ENCODE measurements around the gene KAT6B. TPM values are rescaled to one million over a fixed set of nuclear protein-coding genes. Genes with fewer than 3 reads are reported as not detected.

The KAT6B gene
- total and polyA plus RNA-seq, 2 donors (not counting 1 experiment from before 2014, with no cell fraction given) = 3.9 to 37.8 TPM

GRCh38 chr10:75066271-75066670 is 239.9 kb downstream of the KAT6B start:
- no peak overlapping the region for H3K9ac ChIP-seq (ENCODE audit: insufficient read depth, low read length)
- no peak for DNase-seq (ENCODE audit: low read depth in 2 of 2)
- H3K27ac ChIP-seq (ENCODE audit: insufficient read depth, low read length) = no peak overlapping the region
- H4K20me1 ChIP-seq (ENCODE audit: control insufficient read depth, extremely low read depth, insufficient read depth, low read length) = no peaks in the 10 kb centered on the region
- no peak overlapping the region for H3K4me2 ChIP-seq (ENCODE audit: extremely low read depth, insufficient read depth, low read length)
- H3K4me3 ChIP-seq (replicated peaks in 1 of 4; ENCODE audit: control extremely low read depth in 1 of 4, insufficient read depth in 1 of 4, low read depth in 3 of 4, low read length in 4 of 4) = no peak overlapping the region
- no peaks in the 10 kb centered on the region for H3K4me1 ChIP-seq (ENCODE audit: control insufficient read depth, extremely low read depth, insufficient read depth, low read length)
- H3K9me3 ChIP-seq (ENCODE audit: control insufficient read depth, insufficient read depth, low read depth, low read length) = no peaks in the 10 kb centered on the region
- H3K79me2 ChIP-seq (ENCODE audit: control insufficient read depth, insufficient read depth, low read length) = no peaks in the 10 kb centered on the region
- H3K36me3 ChIP-seq (ENCODE audit: control insufficient read depth, insufficient read depth, low read length) = no peaks in the 10 kb centered on the region
- no peak overlapping the region for H2AFZ ChIP-seq (ENCODE audit: low read length)
- H3K27me3 ChIP-seq (ENCODE audit: control insufficient read depth, insufficient read depth, low read length) = no peaks in the 10 kb centered on the region
- TF ChIP-seq CTCF (conservative IDR thresholded peaks at IDR 0.05 in 1 of 2, IDR thresholded peaks at IDR 0.05 in 1 of 2; ENCODE audit: low read depth in 1 of 2, low read length in 2 of 2) (no peak), EZH2 (IDR thresholded peaks at IDR 0.05; ENCODE audit: low read length, missing control alignments) (no peak)

DNA sequence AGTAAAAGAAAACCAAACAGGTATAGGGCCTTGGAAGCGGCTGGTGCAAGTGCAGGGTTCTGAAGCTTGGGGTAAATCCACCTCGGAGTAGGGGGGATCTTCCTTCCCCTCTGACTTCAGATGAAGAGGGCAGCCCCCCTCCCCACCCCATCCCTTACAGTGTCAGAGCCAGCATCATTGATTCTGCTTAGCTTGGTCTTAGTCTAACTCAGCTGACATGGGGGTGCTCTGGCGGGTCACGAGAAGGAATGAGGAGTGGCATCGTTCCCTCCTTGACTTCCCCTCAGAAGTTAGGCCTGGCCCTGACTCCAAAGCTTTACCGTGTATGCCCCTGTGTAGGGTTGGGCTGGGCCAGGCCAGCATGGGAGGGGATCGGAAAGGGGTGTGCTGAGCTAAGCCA is 240.9 kb downstream of the KAT6B start:
- TF ChIP-seq CTCF (conservative IDR thresholded peaks at IDR 0.05 in 1 of 2, IDR thresholded peaks at IDR 0.05 in 1 of 2; ENCODE audit: low read depth in 1 of 2, low read length in 2 of 2) = no peak
- no peak for TF ChIP-seq EZH2 (IDR thresholded peaks at IDR 0.05; ENCODE audit: low read length, missing control alignments)
- Histone ChIP-seq H3K9ac (ENCODE audit: insufficient read depth, low read length) (no peak overlapping the region), H3K27ac (ENCODE audit: insufficient read depth, low read length) (no peak overlapping the region), H4K20me1 (ENCODE audit: control insufficient read depth, extremely low read depth, insufficient read depth, low read length) (no peaks in the 10 kb centered on the region), H3K4me2 (ENCODE audit: extremely low read depth, insufficient read depth, low read length) (no peak overlapping the region), H3K9me3 (ENCODE audit: control insufficient read depth, insufficient read depth, low read depth, low read length) (no peaks in the 10 kb centered on the region), H3K79me2 (ENCODE audit: control insufficient read depth, insufficient read depth, low read length) (no peaks in the 10 kb centered on the region), H3K4me3 (replicated peaks in 1 of 4; ENCODE audit: control extremely low read depth in 1 of 4, insufficient read depth in 1 of 4, low read depth in 3 of 4, low read length in 4 of 4) (no peak overlapping the region), H3K36me3 (ENCODE audit: control insufficient read depth, insufficient read depth, low read length) (no peaks in the 10 kb centered on the region), H3K27me3 (ENCODE audit: control insufficient read depth, insufficient read depth, low read length) (no peaks in the 10 kb centered on the region), H2AFZ (ENCODE audit: low read length) (no peak overlapping the region), H3K4me1 (ENCODE audit: control insufficient read depth, extremely low read depth, insufficient read depth, low read length) (no peaks in the 10 kb centered on the region)
- no peak for DNase-seq (ENCODE audit: low read depth in 2 of 2)

- no peaks in the 10 kb centered on the region for H3K36me3 ChIP-seq (ENCODE audit: control insufficient read depth, insufficient read depth, low read length)
- no peak overlapping the region for H3K4me2 ChIP-seq (ENCODE audit: extremely low read depth, insufficient read depth, low read length)
- H3K9me3 ChIP-seq (ENCODE audit: control insufficient read depth, insufficient read depth, low read depth, low read length) = no peaks in the 10 kb centered on the region
- no peaks in the 10 kb centered on the region for H3K4me1 ChIP-seq (ENCODE audit: control insufficient read depth, extremely low read depth, insufficient read depth, low read length)
- H2AFZ ChIP-seq (ENCODE audit: low read length) = no peak overlapping the region
- H3K4me3 ChIP-seq (replicated peaks in 1 of 4; ENCODE audit: control extremely low read depth in 1 of 4, insufficient read depth in 1 of 4, low read depth in 3 of 4, low read length in 4 of 4) = no peak overlapping the region
- TF ChIP-seq CTCF (conservative IDR thresholded peaks at IDR 0.05 in 1 of 2, IDR thresholded peaks at IDR 0.05 in 1 of 2; ENCODE audit: low read depth in 1 of 2, low read length in 2 of 2) (no peak), EZH2 (IDR thresholded peaks at IDR 0.05; ENCODE audit: low read length, missing control alignments) (no peak)
- no peaks in the 10 kb centered on the region for H3K27me3 ChIP-seq (ENCODE audit: control insufficient read depth, insufficient read depth, low read length)
- no peaks in the 10 kb centered on the region for H3K79me2 ChIP-seq (ENCODE audit: control insufficient read depth, insufficient read depth, low read length)
- no peak overlapping the region for H3K9ac ChIP-seq (ENCODE audit: insufficient read depth, low read length)
- no peaks in the 10 kb centered on the region for H4K20me1 ChIP-seq (ENCODE audit: control insufficient read depth, extremely low read depth, insufficient read depth, low read length)
- no peak for DNase-seq (ENCODE audit: low read depth in 2 of 2)
- no peak overlapping the region for H3K27ac ChIP-seq (ENCODE audit: insufficient read depth, low read length)
Observed at GRCh38 chr10:75068523-75068922, 242.1 kb downstream of the KAT6B start.

Data from fibroblast of lung (primary cell).